Smooth muscle cell (in vitro differentiated cells): ENCODE results near the gene FAIM2. TPM values are rescaled to one million over a fixed set of nuclear protein-coding genes. Genes with fewer than 3 reads are reported as not detected.
A peak's percentile ranks its signal among the peaks of the same experiment; 100 is the strongest.

Source experiments
- DNase-seq: peaks from one replicate; lab custom pipeline; 2025; ENCODE audit not compliant: unreplicated experiment; lab: John Stamatoyannopoulos, UW
- H2AFZ ChIP-seq: fragments of 200-600 bp; sonication (generic); 2 replicates; pipeline ENCODE4 v1.6.0; 2016; ENCODE audit warnings: antibody characterized with exemption, low read depth, mild to moderate bottlenecking
- H3F3A ChIP-seq: fragments of 200-600 bp; sonication (generic); 2 replicates; pipeline ENCODE4 v1.6.0; 2017; ENCODE audit warnings: antibody characterized with exemption, low read depth
- H3K27ac ChIP-seq: fragments of 200-600 bp; sonication (generic); 2 replicates; pipeline ENCODE4 v1.5.1; 2016; ENCODE audit warnings: low read depth, mild to moderate bottlenecking
- H3K27me3 ChIP-seq: fragments of 200-600 bp; sonication (generic); 2 replicates; pipeline ENCODE4 v1.6.1; 2016; ENCODE audit warnings: low read depth, mild to moderate bottlenecking
- H3K36me3 ChIP-seq: fragments of 200-600 bp; sonication (generic); 2 replicates; pipeline ENCODE4 v1.5.1; 2016; ENCODE audit warnings: low read depth
- H3K4me1 ChIP-seq: fragments of 200-600 bp; sonication (generic); 2 replicates; pipeline ENCODE4 v1.5.1; 2016; ENCODE audit warnings: low read depth
- H3K4me2 ChIP-seq: fragments of 200-600 bp; sonication (generic); 2 replicates; pipeline ENCODE4 v1.6.0; 2016; ENCODE audit warnings: mild to moderate bottlenecking
- H3K4me3 ChIP-seq: fragments of 200-600 bp; sonication (generic); 2 replicates; pipeline ENCODE4 v1.5.1; 2016; ENCODE audit warnings: mild to moderate bottlenecking
- H3K79me2 ChIP-seq: fragments of 200-600 bp; sonication (generic); 2 replicates; pipeline ENCODE4 v1.6.0; 2016; ENCODE audit warnings: low read depth, mild to moderate bottlenecking
- H3K9ac ChIP-seq: fragments of 200-600 bp; sonication (generic); 2 replicates; pipeline ENCODE4 v1.6.0; 2016; ENCODE audit warnings: low read depth
- H3K9me3 ChIP-seq: fragments of 200-600 bp; sonication (generic); replicated peaks from 2 replicates; pipeline ENCODE4 v1.5.1; 2016; ENCODE audit warnings: low read depth
- H4K20me1 ChIP-seq: fragments of 200-600 bp; sonication (generic); 2 replicates; pipeline ENCODE4 v1.6.0; 2016; ENCODE audit warnings: low read depth
- WGBS: methylation state at CpG from one replicate; pipeline ENCODE4 v1.1.7; 2016; ENCODE audit warnings: low lambda C conversion rate; 5-methylcytosine and 5-hydroxymethylcytosine counted together
- polyA plus RNA-seq: library from polyadenylated mRNA; unstranded; fragments of >200 nt; fragmentation: Nextera tagmentation; extraction: Ambion mirVana; gene quantifications from 2 replicates; pipeline ENCODE4 v1.2.1, GENCODE V29; 2016
- total RNA-seq: library from RNA; depleted of rRNA; stranded (reverse); fragments of >200 nt; gene quantifications from 2 replicates; pipeline ENCODE4 v1.2.3, GENCODE V29; 2014
- TF ChIP-seq, protein P1 (sequence below): fragments of 200-600 bp; sonication (generic); IDR thresholded peaks from 2 replicates; pipeline ENCODE4 v1.5.1; 2017; ENCODE audit warnings: borderline replicate concordance, mild to moderate bottlenecking, antibody characterized with exemption; ENCODE audit not compliant: insufficient read depth, poor library complexity, severe bottlenecking

FAIM2 gene
- total and polyA plus RNA-seq, 2 experiments from 2014 or later, result 0.67 to 1.2 TPM

DNA sequence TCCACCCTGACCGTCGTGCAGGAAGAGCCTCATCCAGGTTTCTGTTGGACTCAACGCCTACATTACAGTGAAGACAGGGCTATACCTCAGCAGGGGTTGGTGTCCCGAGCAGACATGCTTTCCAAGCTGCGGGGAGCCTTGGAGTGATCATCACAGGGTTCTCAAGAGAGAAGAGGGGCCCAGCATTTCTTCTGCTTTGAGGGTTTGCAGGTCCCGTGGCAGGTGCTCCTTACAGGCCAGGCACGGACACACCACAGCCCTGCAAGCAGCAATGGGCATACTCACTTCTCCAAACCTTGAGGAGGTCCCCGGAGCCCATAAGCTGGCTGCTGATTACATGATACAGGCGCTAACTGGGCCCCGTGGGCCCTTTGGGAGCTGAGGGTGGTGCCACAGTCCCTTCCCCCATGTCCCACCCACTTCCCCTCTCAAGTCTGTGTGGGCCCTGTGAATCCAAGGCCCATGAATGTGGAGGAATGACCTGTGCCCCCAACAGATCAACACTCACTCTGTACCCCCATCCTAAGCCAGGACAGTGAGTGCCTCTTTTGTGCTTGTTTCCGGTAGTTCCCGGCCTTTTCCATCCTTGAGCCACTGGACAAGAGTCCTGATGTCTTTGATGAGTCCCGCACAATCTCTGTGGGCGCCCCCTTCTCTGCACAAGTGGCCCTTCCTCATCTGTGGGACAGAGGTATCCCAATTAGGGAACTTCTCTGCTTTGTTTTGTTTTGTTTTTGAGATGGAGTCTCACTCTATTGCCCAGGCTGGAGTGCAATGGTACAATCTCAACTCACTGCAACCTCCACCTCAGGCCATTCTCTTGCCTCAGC is 47.9 kb upstream of the FAIM2 start:
- WGBS, result 86% methylated on average over 14 of the region's 14 CpGs
- H3K36me3 ChIP-seq, result no peaks in the 10 kb centered on the region
- no peak overlapping the region for H3K4me2 ChIP-seq
- H3F3A ChIP-seq, result no peaks in the 10 kb centered on the region
- H3K4me3 ChIP-seq, result no peak overlapping the region
- TF ChIP-seq, protein P1, sequence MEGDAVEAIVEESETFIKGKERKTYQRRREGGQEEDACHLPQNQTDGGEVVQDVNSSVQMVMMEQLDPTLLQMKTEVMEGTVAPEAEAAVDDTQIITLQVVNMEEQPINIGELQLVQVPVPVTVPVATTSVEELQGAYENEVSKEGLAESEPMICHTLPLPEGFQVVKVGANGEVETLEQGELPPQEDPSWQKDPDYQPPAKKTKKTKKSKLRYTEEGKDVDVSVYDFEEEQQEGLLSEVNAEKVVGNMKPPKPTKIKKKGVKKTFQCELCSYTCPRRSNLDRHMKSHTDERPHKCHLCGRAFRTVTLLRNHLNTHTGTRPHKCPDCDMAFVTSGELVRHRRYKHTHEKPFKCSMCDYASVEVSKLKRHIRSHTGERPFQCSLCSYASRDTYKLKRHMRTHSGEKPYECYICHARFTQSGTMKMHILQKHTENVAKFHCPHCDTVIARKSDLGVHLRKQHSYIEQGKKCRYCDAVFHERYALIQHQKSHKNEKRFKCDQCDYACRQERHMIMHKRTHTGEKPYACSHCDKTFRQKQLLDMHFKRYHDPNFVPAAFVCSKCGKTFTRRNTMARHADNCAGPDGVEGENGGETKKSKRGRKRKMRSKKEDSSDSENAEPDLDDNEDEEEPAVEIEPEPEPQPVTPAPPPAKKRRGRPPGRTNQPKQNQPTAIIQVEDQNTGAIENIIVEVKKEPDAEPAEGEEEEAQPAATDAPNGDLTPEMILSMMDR, result no peak
- H3K4me1 ChIP-seq, result no peaks in the 10 kb centered on the region
- H2AFZ ChIP-seq, result no peak overlapping the region
- H3K9me3 ChIP-seq, result no peaks in the 10 kb centered on the region
- no peak overlapping the region for H3K9ac ChIP-seq
- H3K79me2 ChIP-seq, result no peaks in the 10 kb centered on the region
- H3K27me3 ChIP-seq, result peaks cover 33% of the 10 kb centered on the region
- H4K20me1 ChIP-seq, result no peaks in the 10 kb centered on the region
- DNase-seq, result no peak
- no peak overlapping the region for H3K27ac ChIP-seq

DNA sequence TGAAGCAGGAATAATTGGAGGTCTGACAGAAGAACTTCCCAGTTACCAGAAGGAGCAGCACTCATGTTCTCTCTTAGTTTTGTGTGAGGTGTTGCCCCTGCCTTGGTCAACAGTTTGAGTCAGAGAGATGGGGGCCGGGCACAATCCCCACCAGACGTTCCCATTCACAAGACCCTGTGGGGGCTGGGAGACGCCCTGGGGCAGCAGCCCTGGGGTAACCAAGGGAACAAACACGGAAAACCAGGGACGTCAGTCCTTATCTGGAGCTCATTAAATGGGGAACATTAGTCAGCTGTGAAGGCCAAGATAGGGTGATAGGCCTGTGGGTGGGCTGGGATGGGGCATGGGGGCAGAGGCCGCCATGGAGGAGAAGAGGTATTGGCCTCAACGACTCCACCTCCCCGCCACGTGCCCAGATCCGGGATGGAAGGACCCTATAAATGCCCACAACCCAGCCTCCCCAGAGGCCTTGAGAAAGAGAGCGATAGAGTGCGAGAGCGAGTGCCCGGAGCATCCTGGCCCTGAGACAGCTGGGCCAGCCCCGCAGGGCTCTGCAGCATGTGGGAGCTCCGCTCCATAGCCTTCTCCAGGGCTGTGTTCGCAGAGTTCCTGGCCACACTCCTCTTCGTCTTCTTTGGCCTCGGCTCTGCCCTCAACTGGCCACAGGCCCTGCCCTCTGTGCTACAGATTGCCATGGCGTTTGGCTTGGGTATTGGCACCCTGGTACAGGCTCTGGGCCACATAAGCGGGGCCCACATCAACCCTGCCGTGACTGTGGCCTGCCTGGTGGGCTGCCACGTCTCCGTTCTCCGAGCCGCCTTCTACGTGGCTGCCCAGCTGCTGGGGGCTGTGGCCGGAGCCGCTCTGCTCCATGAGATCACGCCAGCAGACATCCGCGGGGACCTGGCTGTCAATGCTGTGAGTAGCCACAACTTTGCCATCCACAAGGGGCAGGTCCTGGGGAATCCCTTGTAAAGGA is 46.9 kb upstream of the FAIM2 start, which contains the start of gene AQP2:
AQP2 (plus strand) TSS at position 465 of the 979 bp plus-strand sequence; CDS start at position 559, 94 bp downstream.
- peak; percentile 28 for DNase-seq

DNA sequence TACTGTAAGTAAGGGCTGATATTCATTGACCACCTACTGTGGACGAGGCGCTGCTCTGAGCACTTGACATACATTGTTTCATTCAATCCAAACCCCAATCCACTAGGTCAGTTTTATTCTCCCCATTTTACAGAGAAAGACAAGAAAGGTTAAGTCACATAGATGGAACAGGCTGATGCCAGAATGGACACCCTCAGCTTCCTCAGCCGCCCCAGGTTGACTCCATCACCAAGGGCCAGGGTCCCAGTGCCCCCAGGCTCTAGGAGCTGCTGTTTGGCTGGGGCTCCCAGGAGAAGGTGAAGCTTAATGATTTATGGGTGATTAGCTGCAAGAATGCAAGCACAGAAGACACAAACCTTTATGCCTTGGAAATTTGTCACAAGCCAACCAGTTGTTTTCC is 46.2 kb upstream of the FAIM2 start:
- H3K27me3 ChIP-seq, result peaks cover 15% of the 10 kb centered on the region
- H3K79me2 ChIP-seq, result no peaks in the 10 kb centered on the region
- DNase-seq, result no peak
- H2AFZ ChIP-seq, result no peak overlapping the region
- H3K36me3 ChIP-seq, result no peaks in the 10 kb centered on the region
- H3K9ac ChIP-seq, result no peak overlapping the region
- H4K20me1 ChIP-seq, result no peaks in the 10 kb centered on the region
- no peak overlapping the region for H3K4me3 ChIP-seq
- H3K4me1 ChIP-seq, result peaks cover 4% of the 10 kb centered on the region
- TF ChIP-seq, protein P1, result no peak
- no peaks in the 10 kb centered on the region for H3K9me3 ChIP-seq
- WGBS, result 96% methylated on average over 3 of the region's 3 CpGs
- H3K27ac ChIP-seq, result no peak overlapping the region
- H3K4me2 ChIP-seq, result no peak overlapping the region
- no peaks in the 10 kb centered on the region for H3F3A ChIP-seq

More for the DNA sequence above, 46.9 kb upstream of the FAIM2 start, which contains the start of gene AQP2:
- H3K79me2 ChIP-seq, result no peaks in the 10 kb centered on the region
- no peak within 1 kb of the TSS for H3K4me2 ChIP-seq
- no peaks in the 10 kb centered on the region for H4K20me1 ChIP-seq
- no peaks in the 10 kb centered on the region for H3K36me3 ChIP-seq
- H3F3A ChIP-seq, result no peaks in the 10 kb centered on the region
- H3K9me3 ChIP-seq, result no peaks in the 10 kb centered on the region
- H3K27ac ChIP-seq, result no peak within 1 kb of the TSS
- TF ChIP-seq, protein P1, result no peak
- peaks cover 22% of the 10 kb centered on the region for H3K27me3 ChIP-seq
- H3K4me3 ChIP-seq, result no peak within 1 kb of the TSS
- H2AFZ ChIP-seq, result no peak within 1 kb of the TSS
- H3K4me1 ChIP-seq, result no peaks in the 10 kb centered on the region
- H3K9ac ChIP-seq, result no peak within 1 kb of the TSS
- WGBS, result 75% methylated on average over 30 of the region's 32 CpGs
